KMS-11 (cell line): ENCODE results near the gene SRA1.

ENCODE experiments used
- H2AFZ ChIP-seq: fragments of 200-600 bp; sonication (generic); 2 replicates; pipeline ENCODE4 v1.6.1; 2016; ENCODE audit warnings: antibody characterized with exemption, mixed run types, low read depth
- H3K27ac ChIP-seq: fragments of 200-600 bp; sonication (generic); 2 replicates; pipeline ENCODE4 v1.6.1; 2016; ENCODE audit warnings: mild to moderate bottlenecking, mixed run types
- H3K27me3 ChIP-seq: fragments of 200-600 bp; sonication (generic); 2 replicates; pipeline ENCODE4 v1.6.1; 2017; ENCODE audit warnings: mild to moderate bottlenecking, low read depth, mixed run types, moderate library complexity; ENCODE audit not compliant: insufficient read depth
- H3K36me3 ChIP-seq: fragments of 200-600 bp; sonication (generic); 2 replicates; pipeline ENCODE4 v1.6.1; 2017; ENCODE audit warnings: mild to moderate bottlenecking, mixed run types; ENCODE audit not compliant: insufficient read depth
- H3K4me1 ChIP-seq: fragments of 200-600 bp; sonication (generic); 2 replicates; pipeline ENCODE4 v1.6.1; 2016; ENCODE audit warnings: mild to moderate bottlenecking, low read depth, mixed run types; ENCODE audit not compliant: poor library complexity, severe bottlenecking
- H3K4me2 ChIP-seq: fragments of 200-600 bp; sonication (generic); 2 replicates; pipeline ENCODE4 v1.7.0; 2016; ENCODE audit warnings: mild to moderate bottlenecking, mixed run types
- H3K4me3 ChIP-seq: fragments of 200-600 bp; sonication (generic); IDR thresholded peaks from 2 replicates; pipeline ENCODE4 v1.6.1; 2017; ENCODE audit warnings: low read depth, low read length, mixed read lengths; ENCODE audit not compliant: insufficient read depth
- H3K79me2 ChIP-seq: fragments of 200-600 bp; sonication (generic); 2 replicates; pipeline ENCODE4 v1.6.1; 2016; ENCODE audit warnings: low read depth, mixed run types; ENCODE audit not compliant: insufficient read depth
- H3K9ac ChIP-seq: fragments of 200-600 bp; sonication (generic); 2 replicates; pipeline ENCODE4 v1.6.1; 2016; ENCODE audit warnings: mild to moderate bottlenecking, mixed run types
- H4K20me1 ChIP-seq: fragments of 200-600 bp; sonication (generic); 2 replicates; pipeline ENCODE4 v1.6.1; 2016; ENCODE audit warnings: mild to moderate bottlenecking, mixed run types; ENCODE audit not compliant: insufficient read depth
- TF ChIP-seq, protein P1 (sequence below): fragments of 200-600 bp; sonication (generic); conservative IDR thresholded peaks from 2 replicates; pipeline ENCODE4 v1.6.1; 2017; ENCODE audit warnings: low read depth, mild to moderate bottlenecking, antibody characterized with exemption, low read length, moderate library complexity, mixed read lengths

Gene SRA1

DNA sequence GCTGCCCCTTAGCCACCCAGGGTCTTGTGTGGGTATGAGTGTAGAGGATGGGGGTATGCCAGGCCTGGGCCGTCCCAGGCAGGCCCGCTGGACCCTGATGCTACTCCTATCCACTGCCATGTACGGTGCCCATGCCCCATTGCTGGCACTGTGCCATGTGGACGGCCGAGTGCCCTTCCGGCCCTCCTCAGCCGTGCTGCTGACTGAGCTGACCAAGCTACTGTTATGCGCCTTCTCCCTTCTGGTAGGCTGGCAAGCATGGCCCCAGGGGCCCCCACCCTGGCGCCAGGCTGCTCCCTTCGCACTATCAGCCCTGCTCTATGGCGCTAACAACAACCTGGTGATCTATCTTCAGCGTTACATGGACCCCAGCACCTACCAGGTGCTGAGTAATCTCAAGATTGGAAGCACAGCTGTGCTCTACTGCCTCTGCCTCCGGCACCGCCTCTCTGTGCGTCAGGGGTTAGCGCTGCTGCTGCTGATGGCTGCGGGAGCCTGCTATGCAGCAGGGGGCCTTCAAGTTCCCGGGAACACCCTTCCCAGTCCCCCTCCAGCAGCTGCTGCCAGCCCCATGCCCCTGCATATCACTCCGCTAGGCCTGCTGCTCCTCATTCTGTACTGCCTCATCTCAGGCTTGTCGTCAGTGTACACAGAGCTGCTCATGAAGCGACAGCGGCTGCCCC lies 10.0 kb upstream of the SRA1 start:
- Histone ChIP-seq H3K4me3 (no peak overlapping the region), H4K20me1 (no peaks in the 10 kb centered on the region), H3K9ac (no peak overlapping the region), H3K27ac (no peak overlapping the region), H2AFZ (no peak overlapping the region), H3K79me2 (peaks cover 23% of the 10 kb centered on the region), H3K4me1 (peaks cover 47% of the 10 kb centered on the region), H3K4me2 (no peak overlapping the region), H3K27me3 (no peaks in the 10 kb centered on the region), H3K36me3 (no peaks in the 10 kb centered on the region)
- TF ChIP-seq, protein P1, sequence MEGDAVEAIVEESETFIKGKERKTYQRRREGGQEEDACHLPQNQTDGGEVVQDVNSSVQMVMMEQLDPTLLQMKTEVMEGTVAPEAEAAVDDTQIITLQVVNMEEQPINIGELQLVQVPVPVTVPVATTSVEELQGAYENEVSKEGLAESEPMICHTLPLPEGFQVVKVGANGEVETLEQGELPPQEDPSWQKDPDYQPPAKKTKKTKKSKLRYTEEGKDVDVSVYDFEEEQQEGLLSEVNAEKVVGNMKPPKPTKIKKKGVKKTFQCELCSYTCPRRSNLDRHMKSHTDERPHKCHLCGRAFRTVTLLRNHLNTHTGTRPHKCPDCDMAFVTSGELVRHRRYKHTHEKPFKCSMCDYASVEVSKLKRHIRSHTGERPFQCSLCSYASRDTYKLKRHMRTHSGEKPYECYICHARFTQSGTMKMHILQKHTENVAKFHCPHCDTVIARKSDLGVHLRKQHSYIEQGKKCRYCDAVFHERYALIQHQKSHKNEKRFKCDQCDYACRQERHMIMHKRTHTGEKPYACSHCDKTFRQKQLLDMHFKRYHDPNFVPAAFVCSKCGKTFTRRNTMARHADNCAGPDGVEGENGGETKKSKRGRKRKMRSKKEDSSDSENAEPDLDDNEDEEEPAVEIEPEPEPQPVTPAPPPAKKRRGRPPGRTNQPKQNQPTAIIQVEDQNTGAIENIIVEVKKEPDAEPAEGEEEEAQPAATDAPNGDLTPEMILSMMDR: no peak

DNA sequence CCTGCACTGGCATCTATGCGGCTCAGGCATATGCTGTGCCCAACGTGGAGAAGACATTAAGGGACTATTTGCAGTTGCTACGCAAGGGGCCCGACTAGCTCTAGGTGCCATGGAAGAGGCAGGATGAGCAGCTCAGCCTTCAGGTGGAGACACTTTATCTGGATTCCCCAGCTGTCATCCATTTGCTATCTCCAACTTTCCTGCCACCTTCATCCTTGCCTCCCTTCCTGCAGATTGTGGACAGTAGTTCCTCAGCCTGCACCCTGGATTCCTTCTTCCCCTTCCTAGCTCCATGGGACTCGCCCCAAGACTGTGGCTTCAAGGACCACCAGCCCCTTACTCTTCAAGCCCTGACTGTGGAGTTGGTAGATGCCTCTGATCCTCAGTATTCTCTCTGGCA lies 9.4 kb upstream of the SRA1 start:
- Histone ChIP-seq H3K79me2 (peaks cover 23% of the 10 kb centered on the region), H3K9ac (no peak overlapping the region), H3K36me3 (no peaks in the 10 kb centered on the region), H2AFZ (no peak overlapping the region), H3K4me2 (no peak overlapping the region), H3K27ac (no peak overlapping the region), H3K4me1 (peaks cover 47% of the 10 kb centered on the region), H3K27me3 (no peaks in the 10 kb centered on the region), H3K4me3 (no peak overlapping the region), H4K20me1 (no peaks in the 10 kb centered on the region)
- TF ChIP-seq, protein P1: no peak

DNA sequence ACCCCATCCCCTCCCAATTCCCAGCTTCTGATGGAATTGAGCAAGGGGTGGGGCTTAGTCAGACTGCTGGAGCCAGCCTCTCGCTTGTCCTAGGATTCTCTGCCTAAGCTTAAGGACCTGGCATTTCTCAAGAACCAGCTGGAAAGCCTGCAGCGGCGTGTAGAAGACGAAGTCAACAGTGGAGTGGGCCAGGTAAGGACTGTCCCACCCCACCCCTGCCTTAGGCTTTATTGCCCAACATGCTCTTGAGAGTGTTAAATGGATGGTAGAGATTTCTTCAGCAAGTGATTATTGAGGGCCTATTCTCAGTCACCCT lies 8.5 kb upstream of the SRA1 start:
- no peaks in the 10 kb centered on the region for H3K27me3 ChIP-seq
- no peak overlapping the region for H3K27ac ChIP-seq
- no peak overlapping the region for H2AFZ ChIP-seq
- no peak overlapping the region for H3K4me3 ChIP-seq
- H3K9ac ChIP-seq: peak overlapping the region; percentile 74; the same call in 1 of the 2 replicates
- H3K36me3 ChIP-seq: no peaks in the 10 kb centered on the region
- peaks cover 47% of the 10 kb centered on the region for H3K4me1 ChIP-seq
- H4K20me1 ChIP-seq: no peaks in the 10 kb centered on the region
- peak overlapping the region; percentile 86 for H3K4me2 ChIP-seq
- H3K79me2 ChIP-seq: peaks cover 23% of the 10 kb centered on the region
- TF ChIP-seq, protein P1: no peak

DNA sequence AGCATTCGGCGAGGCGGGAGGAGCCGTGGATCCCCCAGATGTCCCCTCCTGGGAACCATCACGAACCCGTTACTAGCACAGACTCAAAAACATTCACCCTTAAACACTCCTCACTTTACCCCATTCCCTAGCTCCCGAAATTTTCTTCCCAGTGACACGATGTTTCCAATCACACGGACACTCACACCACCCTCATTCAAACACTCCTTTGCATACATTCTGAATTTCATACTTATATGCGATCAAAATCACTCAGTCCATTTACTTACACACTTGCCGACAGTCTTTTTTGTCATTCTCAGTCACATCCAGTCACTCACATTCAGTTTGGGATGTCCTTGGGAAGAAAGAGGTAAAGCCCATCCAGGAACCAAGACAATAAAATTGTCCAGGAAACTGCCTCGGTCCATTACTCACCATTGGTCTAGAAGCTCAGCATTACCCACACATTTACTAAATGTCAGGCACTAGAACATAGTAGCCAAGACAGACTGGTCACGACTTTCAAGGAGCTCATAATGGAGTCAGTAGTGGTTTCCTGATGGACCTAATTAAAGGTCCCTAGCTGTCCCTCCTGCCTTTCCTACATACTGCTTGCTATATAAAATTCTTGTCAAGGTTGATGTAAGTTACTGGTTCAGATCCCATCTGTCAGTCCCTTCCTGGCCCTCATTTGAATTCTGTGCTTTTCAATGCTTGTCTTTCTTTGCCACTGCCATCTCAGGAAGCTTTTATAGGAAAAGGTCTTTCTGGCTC lies 7.9 kb upstream of the SRA1 start:
- Histone ChIP-seq H3K27ac (peak overlapping the region; percentile 76), H4K20me1 (no peaks in the 10 kb centered on the region), H3K36me3 (no peaks in the 10 kb centered on the region), H2AFZ (peak overlapping the region; percentile 77; the same call in 1 of the 2 replicates), H3K79me2 (peaks cover 23% of the 10 kb centered on the region), H3K27me3 (no peaks in the 10 kb centered on the region), H3K4me3 (no peak overlapping the region), H3K4me1 (peaks cover 44% of the 10 kb centered on the region), H3K9ac (peak overlapping the region; percentile 74), H3K4me2 (peak overlapping the region; percentile 86)
- TF ChIP-seq, protein P1: no peak
